MV-4-11 (cell line): ENCODE measurements around the gene PODXL2.
"Not testable (repeated sequence)": the region's sequence is repeated elsewhere in the genome, so short reads cannot be mapped to it uniquely, and the experiment has no call there.

Source experiments
- DNase-seq: peaks from one replicate; lab custom pipeline; 2025; lab: John Stamatoyannopoulos, UW

The PODXL2 gene

DNA sequence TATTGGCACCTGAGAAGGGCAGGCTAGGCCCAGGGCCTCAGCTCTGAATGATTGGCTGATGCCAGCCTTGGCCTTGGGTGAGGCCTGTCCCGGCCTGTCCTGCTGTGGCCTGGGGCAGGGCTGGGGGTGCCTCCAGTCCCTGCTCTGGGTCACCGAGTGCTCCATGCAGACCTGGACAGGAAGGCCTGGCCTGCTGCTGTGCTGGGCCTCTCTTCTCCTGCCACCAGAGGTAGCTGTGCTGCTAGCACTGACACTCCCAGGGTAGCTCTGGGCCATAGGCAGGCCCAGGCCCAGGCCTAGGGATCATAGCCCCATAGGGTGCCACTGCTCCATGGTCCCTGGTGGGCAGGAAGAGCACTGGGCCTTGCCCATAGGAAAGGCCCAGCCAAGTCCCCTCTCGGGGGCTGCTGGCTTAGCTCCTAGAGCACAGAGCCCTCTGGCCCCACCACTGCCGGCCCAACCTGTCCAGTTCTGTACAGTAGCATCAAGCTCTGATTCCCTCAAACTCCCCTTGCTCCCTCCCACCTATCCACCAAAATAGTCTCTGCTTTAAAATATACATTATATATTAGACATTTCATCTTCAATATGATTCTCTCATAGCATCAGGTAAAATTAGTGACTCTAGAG, 62.0 kb downstream of the PODXL2 start:
- peak; percentile 42 for DNase-seq

DNA sequence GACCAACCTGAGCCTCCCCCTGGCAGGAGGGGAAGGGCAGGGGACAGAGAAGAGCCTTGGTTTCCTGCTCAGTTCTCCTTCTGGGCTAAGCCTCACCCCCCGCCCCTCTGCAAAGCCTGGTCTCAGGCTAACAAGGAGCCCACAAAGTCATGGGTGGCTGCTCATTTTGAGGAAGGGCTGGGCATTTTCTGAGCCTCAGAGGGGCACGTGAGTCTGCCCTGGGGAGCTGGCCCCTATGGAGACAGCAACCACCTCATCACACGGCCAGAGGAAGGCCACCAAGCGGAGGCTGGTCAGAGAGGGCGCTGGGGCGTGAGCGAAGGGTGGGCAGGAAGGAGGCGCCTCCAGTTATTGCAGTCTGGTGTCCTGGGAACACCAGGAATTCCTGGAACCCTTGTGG, 62.5 kb downstream of the PODXL2 start:
- no peak for DNase-seq

DNA sequence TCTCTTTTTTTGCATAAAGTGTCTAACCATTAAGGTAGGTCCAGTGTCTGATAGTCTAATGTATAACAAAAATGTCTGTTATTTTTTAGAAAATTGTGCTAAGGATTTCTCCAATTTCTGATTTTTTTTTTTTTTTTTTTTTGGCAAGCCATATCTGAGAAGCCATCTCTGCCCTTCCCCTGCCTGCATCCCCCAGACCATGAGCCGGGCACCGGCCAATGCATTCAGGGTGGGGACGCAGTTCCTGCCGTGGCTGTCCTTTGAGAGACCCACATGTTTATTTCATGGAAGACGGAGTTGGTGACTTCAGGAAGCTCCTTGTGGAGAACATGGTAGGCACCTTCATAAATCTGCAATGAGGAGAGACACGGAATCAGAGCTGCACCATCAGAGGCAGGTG, 63.0 kb downstream of the PODXL2 start:
- no peak for DNase-seq

DNA sequence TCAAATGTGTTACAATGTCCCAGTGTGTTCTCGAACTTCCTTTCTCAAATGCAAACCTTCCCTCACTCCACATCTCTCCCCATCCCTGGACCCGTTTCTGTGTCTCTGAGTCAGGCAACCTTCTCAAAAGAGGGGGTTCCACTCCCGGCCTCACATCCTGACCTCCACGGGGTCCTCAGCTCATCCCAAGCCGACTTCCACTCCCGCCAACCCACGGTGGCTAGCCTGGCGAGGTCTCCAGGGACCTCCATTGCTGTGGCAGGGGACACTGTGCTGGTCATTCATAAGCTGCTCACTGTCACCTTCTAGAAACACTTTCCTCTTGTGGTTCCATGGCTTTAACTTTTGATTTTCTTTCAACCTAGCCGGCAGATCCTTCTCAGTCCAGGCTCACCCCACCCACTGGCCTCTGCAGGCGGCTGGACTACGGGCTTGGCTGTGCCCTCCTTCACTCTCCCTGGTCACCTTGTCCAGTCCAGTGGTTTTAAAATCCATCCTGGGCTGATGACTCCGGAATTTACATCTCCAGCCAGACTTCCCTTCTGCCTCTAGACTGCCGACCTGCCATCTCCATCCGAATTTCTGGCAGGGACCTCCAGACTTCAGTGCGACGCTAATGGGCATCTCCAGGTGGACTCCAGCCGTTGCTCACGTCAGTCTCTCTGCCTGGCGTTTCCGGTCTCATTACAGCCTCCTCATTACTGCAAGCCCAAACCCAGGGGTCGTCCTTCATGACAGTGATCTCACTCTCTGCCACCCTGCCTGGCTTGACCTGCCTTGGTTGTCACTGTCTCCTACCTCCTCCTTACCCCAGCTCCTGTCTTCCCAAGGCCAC, 63.7 kb downstream of the PODXL2 start:
- no peak for DNase-seq

DNA sequence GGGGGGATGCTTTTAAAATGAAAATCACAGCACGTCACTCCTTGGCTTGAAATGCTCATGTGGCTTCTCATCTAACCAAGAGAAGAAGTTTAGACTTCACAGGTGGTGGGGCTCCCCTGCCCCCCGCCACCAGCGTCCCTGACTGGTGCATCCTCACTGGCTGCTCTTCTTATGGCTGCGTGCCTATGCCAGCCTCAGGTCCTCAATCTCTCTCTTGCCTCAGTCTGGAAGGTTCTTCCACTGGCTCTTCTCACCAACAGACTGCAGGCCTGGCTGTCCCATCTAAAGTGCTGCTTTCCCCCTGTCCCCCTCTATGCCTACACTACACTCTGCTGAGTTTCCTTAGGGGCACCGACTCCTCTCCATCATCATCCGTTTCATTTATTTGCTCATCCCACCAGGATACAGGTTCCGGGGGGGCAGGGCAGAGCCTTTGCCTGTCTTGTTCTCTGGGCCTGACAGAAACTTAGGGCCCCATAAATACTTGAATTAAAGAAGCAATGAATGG, 64.4 kb downstream of the PODXL2 start:
- no peak for DNase-seq

DNA sequence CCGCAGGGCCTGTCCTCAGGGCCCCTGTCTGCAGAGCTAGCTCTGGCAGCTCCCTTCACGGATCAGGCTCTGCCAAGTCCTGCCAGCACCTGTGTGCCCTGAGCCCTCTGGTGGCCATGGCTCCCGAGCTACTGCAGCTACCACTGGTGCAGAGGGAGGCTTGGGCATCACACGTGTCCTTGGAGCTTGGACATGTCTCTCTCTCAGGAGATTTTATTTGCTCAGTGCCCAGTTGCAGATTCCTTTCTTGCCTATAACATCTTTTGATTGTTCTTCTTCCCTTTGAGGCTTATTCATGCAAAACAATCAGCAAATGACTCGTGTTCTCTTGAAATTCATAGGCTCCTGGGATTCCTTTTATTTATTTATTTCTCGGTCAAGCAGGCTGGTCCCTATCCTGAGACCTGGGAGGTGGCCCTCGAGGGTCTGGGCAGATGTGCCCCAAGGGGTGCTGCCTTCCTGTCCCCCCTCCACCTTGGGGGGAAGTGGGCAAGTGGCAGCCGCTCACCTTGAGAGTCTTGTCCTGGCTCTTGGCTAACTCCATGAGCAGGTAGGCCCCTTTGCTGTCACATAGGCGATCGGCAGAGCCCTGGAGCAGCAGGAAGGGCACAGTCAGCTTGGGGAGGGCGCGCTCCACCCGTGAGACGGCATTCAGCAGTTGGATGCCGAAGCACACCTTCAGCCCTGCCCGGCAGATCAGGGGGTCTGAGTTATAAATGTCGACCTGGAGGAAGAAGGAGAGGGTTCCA, 65.7 kb downstream of the PODXL2 start:
- DNase-seq, result peak; percentile 6

DNA sequence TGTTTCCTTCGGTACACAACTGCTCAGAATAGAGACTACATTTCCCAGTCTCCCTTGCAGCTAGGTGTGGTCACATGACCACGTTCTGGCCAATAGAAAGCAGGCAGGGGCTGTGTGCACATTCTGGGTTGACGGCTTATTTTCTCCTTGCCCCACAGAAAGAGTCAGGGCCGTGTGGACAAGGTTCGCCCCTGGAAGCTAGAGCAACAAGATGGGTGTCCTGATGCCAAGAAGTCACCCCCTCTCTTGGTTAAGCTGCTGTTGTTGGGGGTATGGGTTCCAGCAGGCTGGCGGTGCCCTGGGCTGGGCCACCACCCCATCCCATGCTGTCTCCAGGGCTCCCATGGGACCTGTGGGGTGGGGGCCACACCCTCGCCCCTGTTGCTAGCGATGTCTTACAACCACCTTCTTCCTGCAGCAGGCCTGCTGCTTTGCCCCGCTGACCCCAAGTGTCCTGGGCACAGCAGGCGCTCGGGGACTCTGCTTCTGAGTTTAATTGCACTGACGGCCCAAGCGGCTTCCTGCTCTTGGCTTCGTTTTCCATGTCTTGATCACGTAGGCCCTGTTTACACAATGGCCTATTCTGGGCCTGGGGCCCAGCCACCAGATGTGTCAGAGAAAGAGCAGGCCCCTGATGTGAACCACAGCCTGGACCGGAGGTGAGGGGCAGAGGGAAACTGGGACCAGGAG, 68.7 kb downstream of the PODXL2 start:
- peak; percentile 75 for DNase-seq

DNA sequence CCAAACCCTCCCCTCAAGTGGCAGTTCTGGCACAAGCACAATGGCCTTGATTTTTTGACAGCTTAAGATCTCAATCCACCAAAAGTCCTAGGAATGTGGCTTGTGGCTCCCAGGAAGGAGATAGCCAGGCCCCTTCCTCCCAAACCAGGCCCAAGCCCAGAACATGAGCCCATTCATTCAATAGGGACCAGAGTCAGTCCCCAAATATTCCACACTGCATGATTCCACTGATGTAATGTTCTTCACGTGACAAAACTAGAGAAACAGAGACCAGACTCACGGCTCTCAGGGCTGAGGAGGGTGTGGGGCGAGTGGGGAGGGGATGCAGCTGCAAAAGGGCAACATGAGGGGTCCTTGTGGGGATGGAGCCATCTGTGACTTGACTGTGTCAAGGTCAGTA, 69.3 kb downstream of the PODXL2 start:
- no peak for DNase-seq

DNA sequence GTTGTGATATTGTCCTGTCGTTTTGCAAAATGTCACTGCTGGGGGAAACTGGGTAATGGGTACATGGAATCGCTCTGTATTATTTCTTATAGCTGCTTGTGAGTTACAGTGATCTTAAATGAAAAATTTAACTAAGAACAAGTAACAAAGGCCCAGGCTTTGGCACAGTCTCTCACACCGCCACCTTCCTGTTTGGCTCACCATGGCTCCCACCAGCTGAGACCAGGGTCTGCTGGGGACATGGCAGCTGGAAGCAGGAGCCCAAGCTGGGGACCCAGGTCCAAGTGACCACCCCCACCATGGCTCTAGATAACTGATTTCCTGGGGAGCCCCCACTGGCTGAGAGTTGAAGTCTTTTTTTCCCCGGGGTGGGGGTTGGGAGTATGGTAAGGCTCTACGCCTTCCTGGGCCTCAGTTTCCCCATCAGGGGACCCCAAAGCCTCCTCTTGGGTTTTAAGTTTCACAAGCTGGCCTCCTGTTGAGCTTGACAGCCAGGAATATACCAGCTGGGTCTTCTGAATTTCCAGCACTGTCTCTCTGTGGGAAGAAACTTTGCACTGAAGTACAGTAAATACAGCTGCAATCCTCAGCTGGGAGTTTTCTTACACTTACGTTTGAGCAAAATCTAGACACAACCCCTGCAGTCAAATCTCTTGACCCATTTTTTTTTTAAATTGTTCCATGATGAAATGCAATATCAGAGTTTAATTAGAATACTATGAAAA, 69.9 kb downstream of the PODXL2 start:
- no peak for DNase-seq

DNA sequence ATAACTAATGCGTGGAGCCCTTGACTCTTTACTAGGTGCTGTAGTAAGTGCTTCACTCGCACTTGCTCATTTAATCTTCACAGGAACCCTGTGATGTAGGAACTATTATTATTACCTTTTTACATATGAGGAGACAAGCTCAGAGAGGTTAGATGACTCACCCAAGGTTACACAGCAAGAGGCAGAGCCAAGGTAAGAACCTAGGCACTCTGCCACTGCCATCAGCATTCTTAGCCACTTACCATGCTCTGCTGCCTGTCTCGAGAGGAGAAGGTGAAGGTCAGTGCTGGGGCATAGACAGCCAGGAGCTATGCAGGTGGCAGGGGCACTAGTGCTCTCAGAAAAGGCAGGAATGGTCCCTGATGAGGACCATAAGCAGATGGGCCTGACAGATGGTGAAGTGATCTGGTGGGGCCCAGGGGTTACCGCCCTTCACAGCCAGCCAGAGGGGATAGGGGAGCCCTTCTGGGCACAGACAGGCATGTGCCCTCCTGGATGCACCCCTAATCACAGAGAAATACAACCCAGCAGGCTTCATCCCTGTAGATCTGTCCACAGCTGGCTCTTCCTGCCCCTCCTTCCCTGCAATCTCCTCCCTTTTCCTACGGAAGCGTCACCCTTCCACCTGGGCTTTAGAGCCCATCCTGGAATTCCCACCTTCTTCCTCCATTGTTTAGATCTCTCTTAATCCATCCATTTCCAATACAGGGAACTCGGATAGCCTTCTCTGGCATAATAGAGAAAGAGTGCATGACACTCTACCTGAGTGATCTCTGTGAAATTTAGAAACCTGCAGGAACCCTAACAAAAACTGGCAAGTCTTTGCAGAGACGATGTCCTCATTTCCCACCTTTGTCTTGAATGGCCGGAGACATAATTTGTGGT, 70.7 kb downstream of the PODXL2 start:
- DNase-seq, result no peak

DNA sequence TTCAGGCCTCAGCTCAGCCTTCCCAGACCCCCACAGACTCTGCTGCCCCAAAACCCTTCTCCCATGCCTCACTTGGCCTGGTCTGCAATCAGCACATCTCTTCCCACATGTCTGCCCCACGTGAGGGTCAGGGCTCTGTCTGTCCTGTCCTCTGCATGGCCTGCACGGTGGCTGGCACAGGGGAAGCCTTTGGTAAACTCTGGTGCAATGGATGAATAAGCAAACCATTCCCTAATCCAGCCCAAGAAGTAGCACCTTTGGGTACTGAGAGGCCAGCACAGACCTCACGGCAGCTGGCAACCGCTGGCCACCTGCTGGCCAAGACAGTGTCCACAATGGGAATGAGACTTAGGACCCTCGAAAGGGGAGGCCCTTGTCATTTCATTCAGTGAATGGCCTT, 71.4 kb downstream of the PODXL2 start:
- no peak for DNase-seq

DNA sequence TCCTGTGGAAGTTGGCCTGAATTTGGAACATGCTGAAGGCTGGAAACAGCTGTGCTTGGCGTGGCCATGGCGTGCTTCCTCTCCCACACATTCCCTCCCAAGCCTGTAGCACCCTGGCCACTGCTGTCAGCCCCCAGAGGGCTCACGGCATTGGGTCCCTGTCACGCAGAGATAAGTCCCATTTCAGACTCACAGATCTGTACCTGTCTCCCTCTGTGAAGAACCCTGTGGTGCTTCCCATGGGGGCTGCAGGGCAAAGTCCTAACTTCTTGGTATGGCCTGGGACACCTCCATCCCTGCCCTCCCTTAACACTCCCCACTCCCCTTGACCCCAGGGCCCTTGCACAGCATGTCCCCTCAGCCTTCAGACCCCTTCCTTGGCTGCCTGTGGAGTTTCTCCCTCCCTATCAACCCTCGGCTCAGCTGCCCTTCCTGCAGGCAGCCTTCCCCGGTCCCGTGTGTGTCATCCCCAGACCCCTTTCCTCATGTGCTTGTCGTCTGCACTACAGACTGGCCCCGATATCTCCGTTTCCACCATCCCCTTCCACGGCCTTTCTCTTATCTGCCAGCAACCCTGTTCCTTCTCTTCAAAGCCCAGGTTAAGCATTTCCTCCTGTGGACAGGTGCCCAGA, 72.4 kb downstream of the PODXL2 start:
- no peak for DNase-seq

DNA sequence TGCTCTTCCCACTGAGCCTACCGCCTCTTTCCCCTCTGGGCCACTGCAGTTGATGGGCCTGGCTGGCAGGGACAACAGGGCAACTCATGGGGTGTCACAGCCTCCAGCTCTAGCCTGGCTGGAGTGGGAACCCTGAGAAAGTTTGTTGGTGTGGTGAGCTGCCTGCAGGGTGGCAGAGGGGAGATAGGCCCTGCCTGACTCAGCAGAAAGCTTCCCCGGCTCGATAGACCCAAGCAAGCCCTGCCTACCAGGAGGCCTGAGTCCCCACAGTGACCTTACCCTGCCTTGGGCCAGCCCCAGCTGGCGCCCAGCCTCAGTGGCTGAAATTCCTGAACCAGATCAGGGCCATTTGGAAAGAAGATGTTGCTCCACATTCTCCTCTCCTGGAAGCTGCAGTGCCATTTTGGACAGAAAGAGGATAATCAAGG, 73.2 kb downstream of the PODXL2 start:
- DNase-seq, result no peak

DNA sequence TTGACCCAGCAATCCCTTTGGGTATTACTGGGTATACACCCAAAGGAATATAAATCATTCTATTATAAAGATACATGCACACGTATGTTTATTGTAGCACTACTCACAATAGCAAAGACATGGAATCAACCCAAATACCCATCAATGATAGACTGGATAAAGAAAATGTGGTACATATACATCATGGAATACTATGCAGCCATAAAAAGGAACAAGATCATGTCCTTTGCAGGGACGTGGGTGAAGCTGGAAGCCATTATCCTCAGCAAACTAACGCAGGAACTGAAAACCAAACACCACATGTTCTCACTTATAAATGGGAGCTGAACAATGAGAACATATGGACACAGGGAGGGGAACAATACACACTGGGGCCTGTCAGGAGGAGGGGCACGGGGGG, 75.9 kb downstream of the PODXL2 start:
- not testable (repeated sequence) for DNase-seq

DNA sequence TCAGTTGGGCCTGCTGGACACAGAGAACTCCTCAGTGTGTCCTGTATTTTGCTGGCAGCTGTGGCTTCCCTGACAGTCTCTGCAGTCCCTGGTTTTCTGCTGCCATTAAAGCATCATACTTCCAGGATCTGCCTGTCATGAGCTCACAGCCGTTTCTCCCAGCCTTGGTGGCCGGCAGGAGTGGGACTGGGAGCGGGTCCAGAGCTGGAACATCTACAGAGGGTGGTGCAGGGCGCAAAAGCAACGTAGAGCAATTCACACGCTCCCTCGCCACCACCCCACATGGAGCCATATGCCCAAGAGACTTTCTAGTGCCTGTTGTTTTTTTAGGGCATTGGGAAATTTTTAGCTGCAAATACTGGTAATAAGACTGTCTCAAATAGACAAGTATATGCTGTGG, 77.3 kb downstream of the PODXL2 start:
- DNase-seq, result no peak

DNA sequence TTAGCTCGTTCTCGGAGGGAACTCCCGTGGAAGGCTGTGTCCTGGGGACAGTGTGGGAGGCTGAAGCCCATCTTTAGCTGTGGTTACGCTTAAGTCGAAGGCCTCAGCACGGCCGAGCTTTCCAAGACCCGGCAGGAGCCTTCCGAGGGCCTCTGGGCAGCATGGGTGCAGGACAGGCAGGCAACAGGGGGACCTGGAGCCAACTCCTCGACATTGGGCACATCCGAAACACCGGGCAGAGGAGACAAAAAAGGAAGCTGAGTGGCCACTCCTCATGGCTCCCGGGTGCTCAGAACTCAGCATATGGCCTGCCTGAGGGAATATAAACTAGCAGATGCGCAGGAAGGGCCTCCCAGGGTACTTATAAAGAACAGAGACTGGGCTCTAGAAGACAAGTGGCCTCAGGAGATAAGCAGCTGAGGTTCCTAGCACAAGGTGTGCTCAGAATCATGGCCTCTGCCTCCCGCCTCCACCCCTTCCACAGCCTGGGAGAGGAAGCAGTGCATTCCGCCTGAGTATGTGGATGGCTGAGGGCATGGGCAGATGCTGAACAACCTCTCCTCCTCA, 77.9 kb downstream of the PODXL2 start:
- DNase-seq, result no peak

DNA sequence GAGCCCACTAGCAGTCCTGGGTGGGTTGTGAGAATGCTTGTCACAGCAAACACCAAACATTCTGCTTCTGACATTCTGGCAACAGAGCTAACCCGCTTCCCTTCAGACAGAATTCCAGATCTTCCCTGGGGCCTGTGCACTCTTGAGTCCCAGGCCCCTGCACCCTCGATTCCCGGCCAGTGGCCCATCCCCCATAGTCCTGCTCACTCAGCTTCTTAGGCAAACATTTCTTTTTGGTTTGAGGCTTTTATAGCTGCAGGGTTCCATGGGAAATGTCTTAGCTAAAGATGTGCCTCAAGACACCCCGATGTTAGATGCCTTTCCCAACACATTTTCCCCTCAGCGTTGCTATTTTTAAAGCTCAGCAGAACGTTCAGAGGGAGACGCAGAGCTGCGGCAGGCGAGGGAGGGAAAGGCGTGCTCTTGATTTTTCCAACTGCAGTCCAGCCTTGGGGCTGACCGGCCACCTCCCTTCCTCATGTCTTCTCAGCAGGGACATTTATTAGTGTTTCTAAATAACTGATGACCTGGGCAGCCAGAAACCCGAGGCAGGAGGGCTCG, 78.9 kb downstream of the PODXL2 start:
- DNase-seq, result no peak

DNA sequence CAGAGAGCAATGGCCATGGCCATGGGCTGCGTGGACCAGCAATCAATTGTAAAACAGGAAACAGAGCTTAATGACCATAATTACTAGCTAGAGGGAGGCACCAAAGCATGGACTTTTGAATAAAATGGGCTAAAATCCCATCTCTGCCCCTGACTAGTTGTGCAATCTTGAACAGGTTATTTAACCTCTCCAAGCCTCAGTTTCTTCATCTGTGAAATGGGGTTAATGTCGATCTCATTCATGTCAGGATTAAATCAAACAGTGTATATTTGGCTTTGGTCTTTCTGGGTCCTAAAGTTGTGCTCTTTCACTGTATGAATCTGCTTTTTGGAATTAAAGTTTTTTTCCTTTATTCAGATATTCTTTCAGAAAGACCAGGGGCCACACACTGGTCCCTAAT, 79.9 kb downstream of the PODXL2 start:
- DNase-seq, result no peak

DNA sequence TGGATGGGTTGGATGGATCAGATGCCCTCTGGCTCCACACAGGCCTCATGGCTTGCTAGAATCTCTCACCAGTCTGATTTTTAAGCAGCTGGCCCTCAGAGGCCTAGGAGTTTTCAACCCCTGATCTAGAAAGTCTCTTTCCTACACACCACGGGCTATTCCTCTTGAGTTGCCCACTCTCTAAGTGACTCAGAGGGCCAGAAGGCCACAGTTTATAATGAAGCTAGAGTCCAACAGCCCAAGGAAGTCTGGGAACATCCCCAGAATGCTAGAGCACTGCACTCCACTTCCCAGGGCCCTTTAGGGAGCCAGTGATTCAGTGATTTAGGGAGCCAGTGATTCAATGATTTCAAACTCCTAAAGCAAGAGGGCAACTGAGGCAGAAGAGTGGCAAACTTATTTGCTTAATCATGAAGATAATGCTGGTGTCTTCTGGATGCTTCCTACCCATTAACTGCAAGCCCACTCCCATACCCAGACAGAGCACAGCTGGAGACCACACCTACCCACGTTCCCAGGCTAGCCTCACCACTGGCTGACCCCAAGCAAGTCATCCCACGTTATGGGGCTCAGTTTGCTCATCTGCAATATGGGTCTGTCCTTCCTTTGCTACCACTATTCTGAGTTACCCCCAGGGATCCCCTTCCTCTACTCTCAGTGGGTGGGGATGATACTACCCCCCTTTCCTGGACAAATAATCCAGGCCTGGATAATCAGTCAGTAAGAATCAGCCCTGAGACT, 80.5 kb downstream of the PODXL2 start:
- no peak for DNase-seq
